GM21515 (cell line): ENCODE measurements around the gene MYBBP1A.

Experiments used
- ATAC-seq: cut with Tn5 transposase; IDR thresholded peaks from one replicate; pipeline ENCODE4 v1.9.1; 2021; ENCODE audit not compliant: unreplicated experiment

Gene MYBBP1A

DNA sequence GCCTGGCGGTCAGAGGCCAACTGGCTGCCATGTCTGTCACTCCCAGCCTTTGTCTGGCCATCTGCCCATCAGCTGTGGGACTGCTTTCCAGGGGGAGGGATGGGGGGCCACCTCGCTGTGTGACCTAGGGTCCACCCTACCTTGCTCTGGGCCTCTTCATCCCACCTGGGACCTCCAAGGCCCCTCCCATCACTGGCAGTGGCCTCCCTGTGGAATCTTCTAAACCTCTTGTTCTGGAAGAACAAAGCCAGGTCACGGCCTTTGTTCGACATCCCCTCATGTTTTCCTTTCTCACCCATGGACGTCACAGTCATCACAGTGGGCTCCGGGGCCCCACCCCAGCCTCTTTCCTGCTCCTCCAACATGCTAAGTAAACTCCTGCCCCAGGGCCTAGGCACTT lies 32.5 kb downstream of the MYBBP1A start:
- ATAC-seq = no peak

GRCh38 chr17:4520894-4521600 lies 34.1 kb downstream of the MYBBP1A start:
- ATAC-seq = no peak

GRCh38 chr17:4520060-4520893 lies 34.9 kb downstream of the MYBBP1A start:
- no peak for ATAC-seq

DNA sequence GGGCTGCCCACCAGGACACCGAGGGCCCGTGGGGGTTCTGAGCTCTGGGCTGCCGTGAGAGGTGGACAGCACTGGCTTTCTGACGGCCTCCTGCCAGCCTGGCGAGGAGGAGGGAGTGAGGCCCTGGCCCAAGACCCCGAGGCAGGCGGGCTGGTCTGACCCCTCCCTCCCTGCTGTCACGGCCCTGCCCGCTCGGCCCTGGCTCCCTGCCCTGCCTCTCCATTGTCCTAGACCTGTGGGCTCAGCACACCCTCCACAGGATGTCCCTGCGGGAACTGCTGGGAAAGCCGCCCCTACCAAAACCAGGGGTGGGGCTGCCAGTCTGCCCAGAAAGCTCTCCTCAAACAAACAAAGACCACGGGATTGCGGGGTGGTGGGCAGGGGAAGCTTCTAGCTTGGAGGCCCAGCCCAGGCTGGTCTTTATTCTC lies 35.8 kb downstream of the MYBBP1A start:
- ATAC-seq = no peak

DNA sequence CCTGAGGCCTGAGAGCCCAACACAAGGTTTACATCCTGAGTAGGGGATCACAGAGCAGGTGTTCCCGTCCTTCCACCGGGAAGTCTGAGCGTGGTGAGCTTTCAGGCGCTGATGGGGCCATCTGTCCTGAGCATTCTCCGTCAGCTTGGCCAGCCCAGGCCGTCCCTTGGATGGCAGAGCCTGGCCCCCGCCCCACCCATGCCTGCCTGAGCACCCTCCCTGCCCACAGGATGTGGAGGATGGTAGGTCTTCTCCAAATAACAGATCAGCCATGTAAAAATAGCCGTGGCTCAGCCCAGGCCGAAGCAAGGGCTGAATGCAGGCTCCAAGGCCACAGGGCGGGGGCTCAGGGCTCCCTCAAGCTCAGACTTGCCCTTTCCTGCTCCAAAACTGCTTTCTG lies 36.3 kb downstream of the MYBBP1A start:
- ATAC-seq = no peak

- no peak for ATAC-seq
These were observed 38.4 kb downstream of the MYBBP1A start for GRCh38 chr17:4516735-4517134.

- ATAC-seq = no peak
These were observed 39.7 kb downstream of the MYBBP1A start for GRCh38 chr17:4515501-4515900.

DNA sequence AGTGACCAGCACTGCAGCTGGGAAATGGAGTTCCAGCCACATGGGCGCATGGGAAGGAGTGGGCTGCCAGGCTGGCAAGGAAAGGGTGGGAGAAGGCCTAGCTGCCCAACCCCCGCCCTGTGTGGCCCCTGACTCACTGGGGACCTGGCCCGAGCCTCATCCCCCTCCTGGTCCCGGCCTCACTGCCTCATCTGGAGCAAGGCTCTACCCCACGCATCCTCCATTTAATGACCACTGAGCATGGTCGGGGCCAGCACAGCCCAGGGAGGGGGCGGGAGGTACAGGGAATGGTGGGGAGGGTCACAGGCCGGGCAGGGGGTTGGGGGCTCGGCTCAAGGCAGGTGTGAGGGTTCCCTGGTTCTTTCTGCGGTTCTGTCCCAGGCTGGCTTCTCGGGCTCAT lies 40.4 kb downstream of the MYBBP1A start:
- no peak for ATAC-seq

GRCh38 chr17:4514206-4514605 lies 41.0 kb downstream of the MYBBP1A start:
- no peak for ATAC-seq

DNA sequence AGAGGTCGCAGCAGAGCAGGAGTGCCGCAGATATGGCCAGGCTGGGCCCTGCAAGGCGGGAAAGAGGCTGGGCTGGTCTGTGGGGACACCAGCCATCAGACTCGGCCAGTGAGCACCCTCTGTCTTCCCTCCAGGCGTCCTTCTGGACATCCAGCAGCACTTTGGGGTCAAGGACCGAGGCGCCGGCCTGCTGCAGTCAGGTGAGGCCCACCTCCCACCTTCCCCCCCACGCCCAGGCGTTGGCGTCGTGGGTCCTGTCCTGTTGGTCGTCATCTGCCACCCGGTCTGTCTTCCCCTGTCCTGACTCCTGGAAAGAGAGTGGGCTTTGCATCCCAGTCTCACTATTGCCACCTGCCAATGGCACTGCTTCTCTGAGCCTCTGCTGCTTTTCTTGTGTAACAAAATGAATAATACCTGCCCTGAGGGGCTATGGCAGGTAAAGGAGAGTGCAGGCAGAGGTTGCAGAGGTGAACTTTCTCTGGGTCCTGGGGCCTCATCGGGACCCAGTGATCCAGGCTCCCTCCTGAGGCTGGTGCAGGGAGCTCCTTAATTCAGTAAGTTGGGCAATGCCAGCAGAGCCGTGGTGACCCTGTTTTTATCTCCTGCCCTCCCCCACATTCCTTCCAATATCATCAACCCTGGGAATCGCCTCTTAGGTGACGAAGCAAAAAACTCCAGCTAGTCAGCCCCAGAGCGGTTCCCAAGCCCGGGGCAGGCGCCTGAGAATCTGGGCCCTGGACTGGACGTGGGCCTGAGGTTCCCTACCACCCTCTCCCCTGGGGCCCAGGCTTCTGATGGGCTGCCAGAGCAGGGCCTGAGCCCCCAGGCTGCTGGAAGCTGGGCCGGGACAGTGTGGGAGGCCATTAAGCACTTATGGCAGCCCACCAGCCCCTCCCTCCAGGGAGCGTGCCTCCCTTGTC lies 41.8 kb downstream of the MYBBP1A start:
- no peak for ATAC-seq

- no peak for ATAC-seq
These were observed 42.8 kb downstream of the MYBBP1A start for GRCh38 chr17:4512156-4513112.

GRCh38 chr17:4511199-4511932 lies 43.8 kb downstream of the MYBBP1A start:
- ATAC-seq = no peak

GRCh38 chr17:4510618-4510941 lies 44.6 kb downstream of the MYBBP1A start:
- ATAC-seq = no peak

GRCh38 chr17:4509923-4510617 lies 45.1 kb downstream of the MYBBP1A start:
- ATAC-seq = no peak

GRCh38 chr17:4509401-4509800 lies 45.8 kb downstream of the MYBBP1A start:
- no peak for ATAC-seq

DNA sequence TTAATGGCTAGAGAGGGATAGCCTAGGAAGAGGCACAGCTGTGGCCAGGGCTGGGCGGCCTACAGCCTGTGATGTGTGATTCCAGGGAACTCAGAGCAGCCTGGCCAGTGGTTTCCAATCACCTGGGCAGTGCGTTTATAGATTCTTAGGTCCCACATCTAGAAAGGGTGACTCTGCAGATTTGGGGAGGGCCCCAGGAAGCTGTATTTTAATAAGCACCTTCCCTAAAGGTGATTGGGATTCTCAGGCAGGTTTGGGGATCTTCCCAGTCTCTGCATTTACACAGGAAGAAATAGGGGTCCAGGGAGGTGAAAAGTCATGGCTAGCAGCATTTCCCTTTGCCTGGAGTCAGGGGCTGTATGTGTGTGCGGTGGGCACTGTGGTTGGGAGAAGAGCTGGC lies 47.0 kb downstream of the MYBBP1A start:
- ATAC-seq = no peak

DNA sequence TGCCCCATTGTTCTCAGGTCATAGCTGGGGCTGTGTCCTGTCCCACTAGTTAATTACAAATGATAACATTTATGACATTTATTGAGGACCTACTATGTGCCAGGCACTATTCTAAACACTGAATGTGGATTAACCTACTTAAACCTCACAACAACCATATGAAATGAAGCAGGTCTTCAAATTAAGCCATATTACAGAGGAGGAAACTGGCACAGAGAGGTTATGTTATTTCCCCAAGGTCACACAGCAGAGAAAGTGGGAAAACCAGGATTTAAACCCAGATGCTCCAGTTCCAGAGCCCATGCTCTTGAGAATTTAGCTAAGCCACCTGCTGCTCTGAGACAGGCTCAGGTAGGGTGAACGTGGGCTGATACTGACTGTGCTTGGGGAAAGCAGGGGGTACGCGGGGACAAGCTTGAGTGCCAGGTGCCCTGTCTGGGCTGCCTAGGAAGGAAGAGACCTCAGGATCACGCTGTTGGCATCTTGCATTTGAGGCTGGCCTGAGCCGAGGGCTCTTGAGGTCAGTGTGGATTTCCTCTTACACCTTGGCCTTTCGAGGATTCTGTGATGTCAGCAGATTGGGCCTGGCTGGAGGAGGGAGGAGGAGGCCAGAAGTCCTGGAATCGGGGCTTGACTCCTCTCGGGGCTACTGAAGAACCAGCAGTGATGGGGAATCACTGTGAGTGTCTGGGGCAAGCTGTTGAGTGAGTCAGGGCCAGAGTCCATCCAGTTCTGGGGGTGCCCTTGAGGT lies 47.6 kb downstream of the MYBBP1A start:
- no peak for ATAC-seq

- no peak for ATAC-seq
These were observed 48.3 kb downstream of the MYBBP1A start for GRCh38 chr17:4506892-4507291.
